NCI-H2227 (cell line): ENCODE results near the gene MVP.
"Not testable (repeated sequence)": the region's sequence is repeated elsewhere in the genome, so short reads cannot be mapped to it uniquely, and the experiment has no call there.

Source experiments
- DNase-seq: peaks from one replicate; lab custom pipeline; 2025; ENCODE audit not compliant: unreplicated experiment; lab: John Stamatoyannopoulos, UW

Gene MVP

DNA sequence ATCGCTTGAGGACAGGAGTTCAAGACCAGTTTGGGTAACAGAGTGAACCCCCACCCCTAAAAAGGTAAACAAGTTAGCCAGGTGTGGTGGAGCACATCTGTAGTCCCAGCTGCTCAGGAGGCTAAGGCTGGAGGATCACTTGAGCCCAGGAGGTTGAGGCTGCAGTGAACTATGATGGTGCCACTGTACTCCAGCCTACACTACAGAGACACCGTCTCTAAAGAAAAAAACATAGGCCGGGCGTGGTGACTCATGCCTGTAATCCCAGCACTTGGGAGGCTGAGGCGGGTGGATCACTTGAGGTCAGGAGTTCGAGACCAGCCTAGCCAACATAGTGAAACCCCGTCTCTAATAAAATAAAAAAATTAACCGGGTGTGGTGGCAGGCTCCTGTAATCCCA is 48.8 kb downstream of the MVP start:
- not testable (repeated sequence) for DNase-seq

DNA sequence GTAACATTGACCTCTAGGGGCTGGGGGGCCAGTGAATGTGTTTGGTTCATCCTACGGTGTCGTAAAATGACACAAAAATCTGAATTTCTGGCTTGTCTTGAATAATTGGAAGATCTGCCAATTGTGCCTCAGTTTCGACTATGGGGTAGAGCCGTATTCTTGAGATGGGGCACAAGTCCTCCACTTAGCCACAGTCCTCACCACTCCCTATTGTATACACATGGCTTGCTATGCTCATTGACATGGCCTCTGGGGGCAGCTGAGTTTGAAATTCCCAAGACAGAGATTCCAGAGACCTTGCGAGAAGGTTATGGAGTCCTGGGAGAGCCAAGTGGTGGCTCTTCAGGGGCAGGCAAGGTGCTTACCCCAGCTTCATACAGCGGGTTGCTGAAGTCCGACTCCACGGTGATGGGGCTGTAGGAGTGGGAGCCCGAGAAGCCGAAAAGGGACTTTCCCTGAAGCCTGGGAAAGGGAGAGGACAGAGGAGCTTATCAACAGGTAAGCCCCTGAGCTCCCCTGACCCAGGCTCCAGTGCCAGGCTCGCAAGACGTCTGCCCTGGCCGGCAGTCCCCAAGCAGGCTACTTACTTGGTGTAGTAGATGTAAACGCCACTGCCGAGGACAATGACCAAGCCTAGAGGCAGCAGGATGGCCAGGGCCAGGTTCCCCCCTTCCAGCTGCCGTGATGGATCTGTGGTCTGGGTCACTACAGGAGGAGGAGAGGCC is 51.7 kb downstream of the MVP start:
- DNase-seq, result no peak

DNA sequence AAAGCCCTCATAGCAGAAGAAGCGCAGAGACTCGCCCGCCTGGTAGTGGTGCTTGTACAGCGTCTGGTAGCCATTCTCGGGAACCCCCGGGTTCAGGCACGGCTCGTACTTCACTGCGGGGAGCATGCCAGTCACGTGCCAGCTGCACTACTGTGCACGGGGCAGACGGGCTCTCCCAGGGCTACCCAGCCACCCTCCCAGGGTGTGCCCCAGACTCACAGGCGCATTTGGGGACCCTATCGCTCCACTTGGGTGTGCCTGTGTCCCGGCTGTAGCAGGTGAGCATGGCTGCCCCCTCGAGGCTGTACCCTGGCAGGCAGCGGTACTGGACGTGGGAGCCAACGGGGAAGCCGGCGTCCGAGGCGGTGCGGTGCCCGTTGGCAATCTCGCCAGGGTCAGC is 53.1 kb downstream of the MVP start:
- DNase-seq, result no peak

DNA sequence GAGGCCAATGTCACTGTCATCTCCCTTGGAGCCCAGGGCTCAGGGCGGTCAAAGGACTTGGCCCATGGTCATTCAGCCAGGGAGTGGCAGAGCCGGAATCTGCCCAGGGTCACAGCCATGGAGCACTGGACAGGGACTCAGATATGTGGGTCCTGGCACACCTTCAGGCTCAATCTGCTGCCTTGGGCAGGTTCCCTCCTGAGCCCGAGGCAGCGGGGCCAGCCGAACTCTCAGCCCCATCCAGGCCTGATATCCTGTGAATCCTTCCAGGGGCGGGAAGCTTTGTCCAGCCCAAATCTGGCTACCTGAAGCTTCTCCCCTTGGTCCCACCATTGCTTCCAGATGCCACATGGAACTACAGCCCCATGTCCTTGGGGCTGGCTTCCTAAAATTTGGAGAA is 54.9 kb downstream of the MVP start:
- no peak for DNase-seq

DNA sequence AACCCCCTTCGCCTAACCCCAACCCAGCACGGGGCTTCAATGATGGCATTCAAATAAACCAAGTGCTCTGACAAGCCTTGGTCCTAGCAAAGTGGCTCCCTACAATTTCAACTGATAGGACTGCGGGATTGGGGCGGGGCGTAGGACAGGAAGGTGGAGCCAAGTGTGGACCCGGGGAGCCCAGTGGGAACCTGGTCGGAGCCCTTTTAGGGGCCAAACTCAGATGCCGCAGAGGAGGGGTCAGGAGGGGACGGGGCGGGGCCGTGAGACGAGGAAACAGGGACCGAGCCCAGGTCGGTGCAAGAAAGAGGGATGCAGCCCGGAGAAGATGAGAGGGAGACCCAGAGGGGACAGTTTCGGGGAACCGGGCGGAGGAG is 55.9 kb downstream of the MVP start:
- no peak for DNase-seq

DNA sequence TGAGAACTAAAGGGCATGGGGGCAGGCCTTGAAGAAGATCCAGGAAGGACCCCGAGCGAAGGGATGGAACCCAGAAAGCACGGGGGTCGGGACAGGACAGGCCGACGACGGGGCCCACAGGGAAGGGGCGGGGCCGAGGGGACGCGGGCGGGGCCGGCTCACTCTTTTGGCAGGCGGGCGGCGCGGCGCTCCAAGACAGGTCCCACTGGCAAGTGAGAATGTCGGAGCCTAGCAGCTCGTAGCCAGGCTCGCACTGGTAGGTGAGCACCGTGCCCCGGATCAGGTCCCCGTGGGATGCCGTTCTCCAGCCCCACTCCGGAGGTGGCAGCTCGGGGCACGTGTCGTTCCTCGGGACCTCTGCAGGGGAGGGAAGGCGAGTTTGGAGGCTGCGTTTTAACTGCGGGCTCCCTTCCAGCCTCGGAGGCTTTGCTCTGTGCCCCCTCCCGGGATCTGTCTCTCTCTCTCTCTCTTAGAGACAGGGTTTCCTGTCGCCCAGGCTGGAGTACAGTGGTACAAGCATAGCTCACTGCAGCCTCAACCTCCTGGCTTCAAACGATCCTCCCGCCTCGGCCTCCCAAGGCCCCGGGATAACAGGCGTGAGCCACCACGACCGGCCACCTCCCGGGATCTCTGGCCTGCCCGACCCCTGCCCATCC is 56.5 kb downstream of the MVP start:
- no peak for DNase-seq

DNA sequence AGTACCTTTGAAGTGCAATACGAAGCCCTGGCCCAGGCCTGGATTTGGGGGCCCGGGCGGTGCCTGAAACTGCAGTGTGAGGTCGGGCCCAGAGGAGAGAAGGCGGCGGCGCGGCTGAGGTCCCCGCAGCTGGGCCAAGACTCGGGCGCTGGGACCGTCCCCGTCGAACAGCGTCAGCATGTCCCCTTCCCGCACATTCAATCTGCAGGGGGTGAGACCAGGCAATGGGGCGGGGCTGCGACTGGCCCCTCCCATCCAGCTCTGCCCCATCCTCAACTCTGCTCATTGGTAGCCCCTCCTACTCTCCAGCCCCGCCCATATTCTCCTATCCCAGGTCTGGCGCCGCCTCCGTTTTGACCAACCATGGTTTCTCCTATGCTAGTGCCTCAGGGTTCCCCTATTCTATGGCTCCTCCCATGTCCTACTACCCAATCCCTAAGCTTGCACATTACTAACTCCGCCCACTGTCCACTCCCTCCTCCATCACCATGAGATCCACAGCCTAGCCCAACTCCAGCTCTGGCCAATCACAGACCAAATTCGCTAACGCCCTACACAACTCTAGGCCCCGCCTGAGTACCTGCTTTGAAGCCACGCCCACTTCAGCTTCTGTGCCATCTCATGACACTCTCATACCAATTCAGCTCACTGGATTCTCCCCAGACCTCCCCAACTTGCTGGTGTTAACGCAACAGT is 57.2 kb downstream of the MVP start:
- no peak for DNase-seq

DNA sequence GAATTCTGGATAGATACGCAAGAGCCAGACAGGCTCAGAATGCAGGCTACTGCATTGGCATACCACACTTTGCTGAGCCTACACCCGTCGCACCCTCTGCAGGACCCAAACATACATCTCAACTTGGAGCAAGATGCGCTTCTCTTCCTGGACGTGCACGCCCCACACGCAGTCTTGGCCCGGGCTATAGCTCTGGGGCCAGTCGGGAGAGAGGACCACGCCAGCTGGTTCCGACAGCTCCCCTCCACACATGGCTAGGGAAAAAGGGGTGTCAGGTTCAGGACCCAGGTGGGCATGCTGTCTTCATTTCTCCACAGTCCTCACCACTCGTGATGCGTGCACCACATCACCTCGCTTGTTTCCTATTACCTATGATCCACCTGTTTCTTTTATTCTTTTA is 57.9 kb downstream of the MVP start:
- no peak for DNase-seq

DNA sequence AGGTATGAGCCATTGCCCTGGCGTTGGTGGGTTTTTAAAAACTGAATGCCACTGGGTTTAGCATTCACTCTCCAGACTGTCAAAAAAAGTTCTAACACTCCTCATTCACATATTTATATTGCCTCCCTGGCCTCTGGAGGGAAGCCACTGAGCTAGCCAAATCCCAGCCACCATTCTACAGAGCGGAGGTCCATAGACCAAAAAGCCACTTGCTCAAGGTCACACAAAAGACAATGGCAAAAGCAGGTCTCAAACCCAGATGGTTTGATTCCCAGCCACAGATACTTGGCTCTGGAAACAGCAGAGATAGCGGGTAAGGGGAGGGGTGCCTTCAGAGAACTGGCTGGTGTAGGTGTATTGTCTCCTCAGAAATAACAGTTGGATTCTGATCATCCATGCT is 60.8 kb downstream of the MVP start:
- no peak for DNase-seq

DNA sequence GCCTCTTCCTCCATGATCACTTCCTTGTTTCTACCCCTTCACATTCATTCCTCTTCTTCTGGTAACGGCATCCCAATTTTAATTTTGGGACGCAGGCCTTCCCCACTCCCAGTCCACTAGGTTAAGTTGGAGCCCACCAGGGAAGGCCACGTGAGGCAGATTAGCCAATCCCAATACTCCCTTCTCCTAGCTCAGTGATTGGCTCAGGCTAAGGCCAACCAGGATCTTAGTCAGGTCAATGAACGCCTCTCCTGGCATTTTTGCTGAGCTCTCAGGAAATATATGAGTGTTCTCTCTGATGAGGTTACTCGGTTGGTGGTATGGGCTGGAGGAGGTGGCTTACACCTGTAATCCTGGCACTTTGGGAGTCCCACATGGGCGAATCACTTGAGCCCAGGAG is 63.7 kb downstream of the MVP start:
- no peak for DNase-seq

DNA sequence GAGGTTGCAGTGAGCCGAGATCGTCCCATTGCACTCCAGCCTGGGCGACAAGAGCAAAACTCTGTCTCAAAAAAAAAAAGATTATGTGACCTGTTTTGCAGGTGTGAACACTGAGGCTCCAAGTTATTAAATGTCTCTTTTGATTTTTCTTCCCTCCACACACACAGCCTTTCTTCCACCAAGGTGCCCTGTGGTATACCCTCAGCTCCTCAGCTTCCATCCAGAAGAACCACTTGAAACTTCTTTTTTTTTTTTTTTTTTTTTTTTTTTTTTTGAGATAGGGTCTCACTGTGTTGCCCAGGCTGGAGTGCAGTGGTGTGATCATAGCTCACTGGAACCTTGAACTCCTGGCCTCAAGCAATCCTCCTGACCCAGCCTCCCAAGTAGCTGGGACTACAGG is 69.1 kb downstream of the MVP start:
- not testable (repeated sequence) for DNase-seq

DNA sequence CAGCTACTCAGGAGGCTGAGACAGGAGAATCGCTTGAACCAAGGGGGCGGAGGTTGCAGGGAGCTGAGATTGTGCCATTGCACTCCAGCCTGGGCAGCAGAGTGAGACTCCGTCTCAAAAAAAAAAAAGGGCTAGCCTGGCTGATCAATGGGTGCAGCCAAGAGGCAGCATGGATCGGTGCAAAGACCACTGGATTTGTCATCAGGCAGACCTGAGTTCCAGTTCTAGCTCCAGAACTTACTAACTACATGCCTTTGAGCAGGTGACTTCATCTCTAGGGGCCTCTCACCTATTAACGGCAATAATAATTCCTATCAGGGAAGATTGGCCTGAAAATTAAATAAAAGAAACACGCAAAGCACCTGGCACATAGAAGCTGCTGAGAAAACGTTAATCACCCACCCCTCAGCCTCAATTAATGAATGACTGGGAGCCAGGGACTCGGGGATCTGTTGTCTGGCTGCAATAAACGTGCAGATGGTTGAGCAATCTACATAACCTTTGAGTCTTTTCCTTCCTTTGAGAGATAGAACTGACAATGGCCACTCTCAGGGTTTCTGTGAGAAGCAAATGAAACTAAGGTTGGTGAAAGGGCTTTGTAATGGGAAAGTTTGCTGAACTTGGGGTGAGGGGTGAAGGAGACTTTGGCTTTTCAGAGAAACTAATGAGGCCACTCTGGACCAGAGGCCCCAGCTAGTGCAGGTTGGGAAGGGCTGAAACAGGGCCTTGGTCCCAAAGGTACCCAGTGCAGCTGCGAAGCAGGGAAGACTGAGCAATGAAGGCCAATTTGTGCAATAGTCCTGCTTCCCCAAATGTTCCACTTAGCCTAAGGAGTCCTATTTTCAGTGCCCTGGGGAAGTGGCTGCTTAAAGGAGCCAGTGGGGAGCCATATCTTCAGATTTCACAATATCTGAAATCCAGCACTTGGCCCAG is 71.5 kb downstream of the MVP start:
- no peak for DNase-seq

DNA sequence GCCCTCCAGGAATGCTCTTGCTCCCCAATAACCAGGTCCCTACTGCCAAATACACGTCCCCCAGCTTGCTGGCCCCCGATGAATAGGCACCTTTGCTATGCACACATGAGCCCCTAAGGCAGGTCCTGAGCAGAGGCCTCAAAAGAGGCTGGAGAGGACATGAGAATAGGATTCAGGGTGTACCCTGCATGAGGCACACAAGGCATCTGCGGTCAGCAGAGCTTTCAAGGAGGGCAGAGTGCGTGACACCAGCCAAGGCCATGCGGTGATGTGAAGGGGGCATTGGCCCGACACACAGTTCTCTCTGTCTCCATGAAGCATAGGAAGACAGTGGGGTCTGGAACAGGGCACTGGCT is 72.2 kb downstream of the MVP start:
- no peak for DNase-seq

DNA sequence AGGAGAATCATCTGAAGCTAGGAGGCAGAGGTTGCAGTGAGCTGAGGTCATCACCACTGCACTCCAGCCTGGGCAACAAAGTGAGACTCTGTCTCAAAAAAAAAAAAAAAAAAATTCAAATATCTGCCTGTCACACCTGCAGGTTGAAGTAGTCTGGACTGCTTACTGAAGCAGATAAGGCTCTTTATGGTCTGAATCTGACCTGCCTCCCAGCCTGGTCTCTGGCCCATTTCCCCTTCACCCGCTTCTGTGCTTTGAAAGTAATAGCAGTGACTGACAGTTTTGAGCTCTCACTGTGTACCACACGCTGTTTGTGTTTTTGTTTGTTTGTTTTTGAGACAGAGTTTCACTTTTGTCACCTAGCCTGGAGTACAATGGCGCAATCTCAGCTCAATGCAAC is 73.3 kb downstream of the MVP start:
- DNase-seq, result no peak

DNA sequence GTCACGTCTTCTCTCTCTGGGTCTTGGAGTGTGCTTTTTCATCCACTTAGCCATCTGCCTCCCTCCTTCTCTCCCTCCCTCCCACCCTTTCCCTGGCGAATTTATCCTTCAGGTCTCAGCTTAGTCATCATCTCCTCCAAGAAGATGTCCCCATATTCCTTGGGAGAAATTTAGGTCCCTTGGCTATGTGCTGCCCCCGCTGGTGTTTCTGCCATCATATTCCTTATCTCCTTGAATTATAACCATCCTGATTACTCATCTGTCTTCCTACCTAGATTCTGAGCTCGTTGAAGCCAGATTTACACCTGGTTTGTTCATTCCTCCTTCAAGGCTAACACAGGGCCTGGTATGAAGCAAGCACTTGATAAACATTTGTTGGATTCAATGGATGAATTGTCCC is 74.1 kb downstream of the MVP start:
- DNase-seq, result no peak

DNA sequence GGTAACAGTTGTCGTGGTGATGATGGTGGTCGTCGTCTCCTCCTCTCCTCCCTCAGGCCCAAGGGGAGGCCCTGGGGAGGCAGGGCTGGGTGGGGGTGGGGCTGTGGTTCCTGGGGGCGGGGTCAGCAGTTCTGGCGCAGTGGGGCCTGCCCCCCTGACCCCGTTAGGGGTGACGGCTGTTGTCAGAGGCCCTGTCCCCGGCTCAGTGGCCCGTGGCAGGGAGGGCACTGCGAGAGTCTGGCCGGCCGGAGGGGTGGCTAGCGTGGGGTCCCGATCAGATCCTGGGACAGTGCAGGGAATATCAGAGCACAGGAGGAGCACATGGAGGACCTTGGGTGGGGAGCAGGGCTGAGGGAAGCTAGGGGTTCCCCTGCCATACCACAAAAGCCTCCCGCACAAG is 76.6 kb downstream of the MVP start:
- DNase-seq, result no peak

DNA sequence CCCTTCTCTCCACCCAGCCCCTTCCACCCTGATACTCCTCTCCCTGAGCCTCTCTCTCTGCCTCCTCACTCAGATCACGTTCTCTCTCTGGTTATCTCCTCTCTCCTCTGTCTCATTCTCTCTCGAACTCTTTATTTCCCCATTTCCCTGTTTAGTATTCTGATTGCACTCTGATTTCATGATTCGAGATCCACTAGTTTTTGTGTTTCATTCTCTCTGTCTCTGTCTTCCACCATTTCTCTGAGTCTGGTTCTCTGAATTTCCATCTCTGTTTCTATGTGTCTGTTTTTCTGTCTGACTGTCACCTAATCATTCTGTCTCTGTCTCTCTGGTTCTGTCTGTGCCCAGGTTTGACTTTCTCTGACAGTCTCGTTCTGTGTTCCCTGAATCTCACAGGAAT is 77.1 kb downstream of the MVP start:
- no peak for DNase-seq
